ENCODE data around the gene AURKAIP1. TPM values are rescaled to one million over a fixed set of nuclear protein-coding genes. Genes with fewer than 3 reads are reported as not detected.

Gene AURKAIP1
- total and polyA plus RNA-seq, 2 of the 4 experiments (the other 2 are of a cell fraction): 45.7 to 107 TPM

DNA sequence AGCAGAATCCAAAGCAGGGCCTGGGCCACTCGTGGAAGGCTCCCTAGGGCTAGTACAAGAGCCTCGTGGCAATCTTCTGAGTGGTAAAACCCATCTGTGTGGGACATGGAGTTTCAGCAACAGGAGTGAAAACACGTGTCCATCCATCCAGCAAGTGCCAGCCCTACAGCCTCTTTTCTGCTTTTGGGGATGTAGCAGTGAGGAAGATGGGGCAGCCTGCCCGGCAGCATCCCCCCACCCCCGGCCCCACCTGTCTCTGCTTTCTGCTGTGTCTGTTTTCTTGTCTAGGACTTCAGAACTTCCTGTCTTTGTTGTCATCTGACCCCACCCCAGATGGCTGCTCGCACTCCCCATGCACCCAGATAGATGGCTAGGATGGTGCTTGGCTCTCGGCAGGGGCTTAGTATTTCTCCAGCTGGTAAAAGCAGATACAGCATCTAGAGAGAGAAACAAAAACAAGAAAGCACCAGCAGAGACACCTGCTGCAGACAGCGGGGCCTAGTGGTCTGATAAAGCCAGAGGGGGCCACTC is 48.9 kb downstream of the AURKAIP1 start:
- Histone ChIP-seq H3K27ac (ENCODE audit: insufficient read depth, low read length) (no peak overlapping the region), H4K8ac (ENCODE audit: low read depth in 2 of 2, low read length in 2 of 2) (no peak overlapping the region), H2BK15ac (ENCODE audit: low read depth, low read length) (no peak overlapping the region), H3K23ac (ENCODE audit: low read depth, low read length) (no peak overlapping the region), H3K9me3 (ENCODE audit: control insufficient read depth, insufficient read depth, low read length) (no peaks in the 10 kb centered on the region), H2BK120ac (ENCODE audit: low read depth, low read length) (no peak overlapping the region), H2AFZ (replicated peaks; ENCODE audit: low read length, poor library complexity) (no peak overlapping the region), H3K18ac (ENCODE audit: low read depth, low read length) (no peak overlapping the region), H3K4ac (ENCODE audit: low read depth, low read length) (no peak overlapping the region), H2AK5ac (ENCODE audit: low read depth, low read length) (no peak overlapping the region), H4K91ac (ENCODE audit: insufficient read depth, low read depth, low read length) (no peak overlapping the region), H3K4me2 (ENCODE audit: low read depth, low read length) (no peak overlapping the region), H3K9ac (ENCODE audit: low read depth, low read length) (no peak overlapping the region), H3K27me3 (ENCODE audit: control insufficient read depth, insufficient read depth, low read length) (no peaks in the 10 kb centered on the region), H3K56ac (ENCODE audit: extremely low read depth, insufficient read depth, low read length) (no peak overlapping the region), H3K79me1 (ENCODE audit: low read depth in 1 of 2, low read length in 2 of 2) (peaks cover 7 to 51% of the 10 kb centered on the region in 2 experiments; a peak in 2 of 4 replicates), H2BK5ac (ENCODE audit: low read depth, low read length, poor library complexity, severe bottlenecking) (no peak overlapping the region), H4K20me1 (ENCODE audit: insufficient read depth, low read length) (peaks cover 48% of the 10 kb centered on the region), H3K9me1 (ENCODE audit: insufficient read depth, low read length) (peaks cover 9% of the 10 kb centered on the region), H3K14ac (replicated peaks; ENCODE audit: low read depth, low read length) (no peak overlapping the region), H3K36me3 (ENCODE audit: control insufficient read depth, insufficient read depth, low read length) (peaks cover 5% of the 10 kb centered on the region), H3K4me1 (ENCODE audit: control insufficient read depth, insufficient read depth, low read length) (peaks cover 7% of the 10 kb centered on the region; the same call in 1 of the 2 replicates), H3K4me3 (ENCODE audit: insufficient read depth, low read depth, low read length) (no peak overlapping the region), H2AK9ac (replicated peaks; ENCODE audit: low read depth, low read length, poor library complexity) (peak overlapping the region; percentile 16), H2BK20ac (ENCODE audit: low read depth, low read length) (no peak overlapping the region), H4K5ac (ENCODE audit: low read depth, low read length) (no peak overlapping the region)
- ATAC-seq (ENCODE audit: low read depth): no peak
- ChIA-PET POLR2A (ENCODE audit: unreplicated experiment) (no interaction called here), CTCF (no interaction called here)
- DNase-seq: no peak
- in situ Hi-C loops (cut with MboI; ENCODE audit: low sequenced_read_pairs): no loop called here
- no TSS peak for BruUV-seq (replicated peaks)
- intact Hi-C loops (cut with micrococcal nuclease): no loop called here
- no peak for TF ChIP-seq MAZ (IDR thresholded peaks at IDR 0.05; ENCODE audit: borderline replicate concordance, low read depth, low read length)
- no peak for TF ChIP-seq RCOR1 (IDR thresholded peaks at IDR 0.05; ENCODE audit: insufficient replicate concordance, low read length)
- no peak for TF ChIP-seq BHLHE40 (IDR thresholded peaks at IDR 0.05; ENCODE audit: low read depth, low read length)
- no peak for TF ChIP-seq NFE2L2 (IDR thresholded peaks at IDR 0.05; ENCODE audit: low read depth, low read length)
- TF ChIP-seq MAFK (IDR thresholded peaks at IDR 0.05; ENCODE audit: low read depth, low read length): no peak
- no peak for TF ChIP-seq CHD1 (IDR thresholded peaks at IDR 0.05; ENCODE audit: low read depth, low read length)
- TF ChIP-seq MXI1 (IDR thresholded peaks at IDR 0.05; ENCODE audit: borderline replicate concordance, low read depth, low read length): no peak
- no peak for TF ChIP-seq RFX5 (IDR thresholded peaks at IDR 0.05; ENCODE audit: low read depth, low read length)
- no peak for TF ChIP-seq ELK1 (IDR thresholded peaks at IDR 0.05; ENCODE audit: borderline replicate concordance, low read depth, low read length)
- no peak for TF ChIP-seq FOS (IDR thresholded peaks at IDR 0.05; ENCODE audit: low read depth, low read length)
- no peak for TF ChIP-seq CEBPB (IDR thresholded peaks at IDR 0.05; ENCODE audit: low read depth, low read length)
- TF ChIP-seq SMC3 (IDR thresholded peaks at IDR 0.05; ENCODE audit: low read depth, low read length): no peak
- TF ChIP-seq, protein P1, sequence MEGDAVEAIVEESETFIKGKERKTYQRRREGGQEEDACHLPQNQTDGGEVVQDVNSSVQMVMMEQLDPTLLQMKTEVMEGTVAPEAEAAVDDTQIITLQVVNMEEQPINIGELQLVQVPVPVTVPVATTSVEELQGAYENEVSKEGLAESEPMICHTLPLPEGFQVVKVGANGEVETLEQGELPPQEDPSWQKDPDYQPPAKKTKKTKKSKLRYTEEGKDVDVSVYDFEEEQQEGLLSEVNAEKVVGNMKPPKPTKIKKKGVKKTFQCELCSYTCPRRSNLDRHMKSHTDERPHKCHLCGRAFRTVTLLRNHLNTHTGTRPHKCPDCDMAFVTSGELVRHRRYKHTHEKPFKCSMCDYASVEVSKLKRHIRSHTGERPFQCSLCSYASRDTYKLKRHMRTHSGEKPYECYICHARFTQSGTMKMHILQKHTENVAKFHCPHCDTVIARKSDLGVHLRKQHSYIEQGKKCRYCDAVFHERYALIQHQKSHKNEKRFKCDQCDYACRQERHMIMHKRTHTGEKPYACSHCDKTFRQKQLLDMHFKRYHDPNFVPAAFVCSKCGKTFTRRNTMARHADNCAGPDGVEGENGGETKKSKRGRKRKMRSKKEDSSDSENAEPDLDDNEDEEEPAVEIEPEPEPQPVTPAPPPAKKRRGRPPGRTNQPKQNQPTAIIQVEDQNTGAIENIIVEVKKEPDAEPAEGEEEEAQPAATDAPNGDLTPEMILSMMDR (conservative IDR thresholded peaks at IDR 0.05; ENCODE audit: low read depth, low read length): no peak
- WGBS, 2 experiments (ENCODE audit: extremely low coverage in 2 of 2, insufficient read length in 1 of 2): 80% methylated on average over 1 of the region's 8 CpGs; no CpG with 5 or more reads in 1 of the 2 experiments
- dilution Hi-C loops (cut with HindIII; ENCODE audit: low sequenced_read_pairs, unreplicated experiment): no loop called here
